HCT116 (cell line): Measurements from ENCODE around the gene TRPM7. TPM values are rescaled to one million over a fixed set of nuclear protein-coding genes. Genes with fewer than 3 reads are reported as not detected.

Experiments used
- ATAC-seq: fragments of 200-7000 bp; cut with Tn5 transposase; 2 replicates; pipeline ENCODE4 v1.9.1; 2020; ENCODE audit warnings: mild to moderate bottlenecking, moderate library complexity
- BruUV-seq: library from RNA; stranded (reverse); fragments of 400-500 nt; replicated peaks from 2 replicates; lab custom pipeline; 2021; lab: Mats Ljungman, UMichigan
- CTCF ChIA-PET: fragments of 300-600 bp; sonication (Branson Sonifier 250); formaldehyde crosslinking; loops from one replicate; lab custom pipeline; 2021; ENCODE audit warnings: antibody characterized with exemption; lab: Charles Lee
- POLR2A ChIA-PET: fragments of 300-600, 350-600 bp; sonication (Branson Sonifier 250); formaldehyde crosslinking; loops from one replicate; lab custom pipeline; 2021; ENCODE audit warnings: antibody characterized with exemption; lab: Charles Lee
- RAD21 ChIA-PET, 2 experiments: fragments of 300-600 bp; sonication (Branson Sonifier 250); formaldehyde crosslinking; loops; one replicate each; lab custom pipeline; 2023; ENCODE audit warnings: low total read pairs in 2 of 2; ENCODE audit not compliant: uncharacterized antibody in 2 of 2, unreplicated experiment in 2 of 2, low non-redundant PET in 1 of 2; lab: Charles Lee
- DNase-seq: peaks from one replicate; pipeline ENCODE4 v3.0.0-alpha.2; 2010; ENCODE audit warnings: low read depth, low spot score
- H2AFZ ChIP-seq: fragments of 200-600 bp; shearing (Covaris generic), sonication (generic); 2 replicates; pipeline ENCODE4 v1.6.1; 2017; ENCODE audit warnings: low read depth, mixed run types, mixed read lengths, antibody characterized with exemption, low read length; ENCODE audit not compliant: poor library complexity, severe bottlenecking
- H3K27ac ChIP-seq: 2 replicates; pipeline ENCODE4 v1.5.1; 2012; ENCODE audit warnings: low read depth, low read length
- H3K27me3 ChIP-seq: fragments of 200-600 bp; sonication (generic); 2 replicates; pipeline ENCODE4 v1.6.1; 2016; ENCODE audit warnings: mixed run types, low read length, mixed read lengths; ENCODE audit not compliant: insufficient read depth
- H3K36me3 ChIP-seq, 2 experiments: fragments of 200-500 bp in 1 of 2; fragments of 200-600 bp in 1 of 2; sonication (Bioruptor generic) in 1 of 2; sonication (generic) in 1 of 2; 2 replicates each; pipeline versions ENCODE4 v1.5.1 to v1.6.1; 2014 to 2016; ENCODE audit warnings: low read length in 2 of 2, inconsistent platforms in 1 of 2, mixed read lengths in 1 of 2, mixed run types in 1 of 2; ENCODE audit not compliant: insufficient read depth in 2 of 2, control insufficient read depth in 1 of 2
- H3K4me1 ChIP-seq, 2 experiments: fragments of 200-600 bp in 1 of 2; sonication (generic) in 1 of 2; 2 replicates each; pipeline versions ENCODE4 v1.5.1 to v1.6.1; 2012 to 2017; ENCODE audit warnings: low read length in 2 of 2, inconsistent platforms in 1 of 2, mild to moderate bottlenecking in 1 of 2, mixed read lengths in 1 of 2, mixed run types in 1 of 2, moderate library complexity in 1 of 2; ENCODE audit not compliant: insufficient read depth in 2 of 2, control insufficient read depth in 1 of 2
- H3K4me2 ChIP-seq: fragments of 200-600 bp; sonication (generic); 2 replicates; pipeline ENCODE4 v1.6.1; 2017; ENCODE audit warnings: mixed run types, low read length, mixed read lengths
- H3K4me3 ChIP-seq, 2 experiments: fragments of 200-600 bp in 1 of 2; sonication (generic) in 1 of 2; replicated peaks in 1 of 2; 2 replicates each; pipeline ENCODE4 v1.5.1; 2011 to 2016; ENCODE audit warnings: low read length in 2 of 2, control low read depth in 1 of 2, low read depth in 1 of 2, mild to moderate bottlenecking in 1 of 2, mixed read lengths in 1 of 2, mixed run types in 1 of 2
- H3K79me2 ChIP-seq: fragments of 200-600 bp; sonication (generic); 2 replicates; pipeline ENCODE4 v1.6.1; 2017; ENCODE audit warnings: mild to moderate bottlenecking, mixed run types, low read length, moderate library complexity, mixed read lengths; ENCODE audit not compliant: insufficient read depth
- H3K9ac ChIP-seq: fragments of 200-600 bp; sonication (generic); 2 replicates; pipeline ENCODE4 v1.6.1; 2016; ENCODE audit warnings: low read length, mixed read lengths
- H3K9me2 ChIP-seq: fragments of 200-600 bp; sonication (generic), shearing (Covaris generic); 2 replicates; pipeline ENCODE4 v1.6.1; 2017; ENCODE audit warnings: mixed run types, mild to moderate bottlenecking, moderate library complexity; ENCODE audit not compliant: insufficient read depth
- H3K9me3 ChIP-seq, 2 experiments: fragments of 200-500 bp in 1 of 2; fragments of 200-600 bp in 1 of 2; sonication (Bioruptor generic) in 1 of 2; sonication (generic) in 1 of 2; 2 replicates each; pipeline ENCODE4 v1.6.1; 2014 to 2017; ENCODE audit warnings: low read length in 2 of 2, mixed read lengths in 2 of 2, inconsistent platforms in 1 of 2, low read depth in 1 of 2, mild to moderate bottlenecking in 1 of 2, mixed run types in 1 of 2, moderate library complexity in 1 of 2; ENCODE audit not compliant: control insufficient read depth in 1 of 2, insufficient read depth in 1 of 2
- H4K20me1 ChIP-seq: fragments of 200-600 bp; sonication (generic), shearing (Covaris generic); 2 replicates; pipeline ENCODE4 v1.6.1; 2017; ENCODE audit warnings: mixed run types, mild to moderate bottlenecking, moderate library complexity; ENCODE audit not compliant: insufficient read depth
- CBX3 ChIP-seq: IDR thresholded peaks from 2 replicates; pipeline ENCODE4 v1.6.1; 2012; ENCODE audit warnings: low read depth
- CEBPB ChIP-seq: IDR thresholded peaks from 2 replicates; pipeline ENCODE4 v1.6.1; 2012; ENCODE audit warnings: low read depth
- EGR1 ChIP-seq: IDR thresholded peaks from 2 replicates; pipeline ENCODE4 v1.6.1; 2012; ENCODE audit warnings: low read depth
- ELF1 ChIP-seq: IDR thresholded peaks from 2 replicates; pipeline ENCODE4 v1.6.1; 2012; ENCODE audit warnings: low read depth, borderline replicate concordance
- EZH2phosphoT487 ChIP-seq: fragments of 200-600 bp; IDR thresholded peaks from 2 replicates; pipeline ENCODE4 v1.6.1; 2018; ENCODE audit warnings: antibody characterized with exemption, borderline replicate concordance
- FOSL1 ChIP-seq: IDR thresholded peaks from 2 replicates; pipeline ENCODE4 v1.6.1; 2012; ENCODE audit warnings: low read depth
- POLR2A ChIP-seq: IDR thresholded peaks from 2 replicates; pipeline ENCODE4 v1.7.0; 2011; ENCODE audit warnings: borderline replicate concordance; ENCODE audit not compliant: insufficient read depth, insufficient read length; ENCODE audit errors: extremely low read depth
- POLR2AphosphoS5 ChIP-seq: IDR thresholded peaks from 2 replicates; pipeline ENCODE4 v1.6.1; 2011; ENCODE audit warnings: mild to moderate bottlenecking, low read depth, low read length, moderate library complexity
- RAD21 ChIP-seq: IDR thresholded peaks from 2 replicates; pipeline ENCODE4 v1.6.1; 2012; ENCODE audit warnings: low read depth, mild to moderate bottlenecking
- SIN3A ChIP-seq: IDR thresholded peaks from 2 replicates; pipeline ENCODE4 v1.6.1; 2012; ENCODE audit warnings: low read depth
- SP1 ChIP-seq: IDR thresholded peaks from 2 replicates; pipeline ENCODE4 v1.6.1; 2012; ENCODE audit warnings: low read depth
- TCF7L2 ChIP-seq: IDR thresholded peaks from 2 replicates; pipeline ENCODE4 v1.7.0; 2011; ENCODE audit warnings: borderline replicate concordance, inconsistent platforms; ENCODE audit not compliant: insufficient read depth, insufficient read length; ENCODE audit errors: extremely low read depth
- YY1 ChIP-seq: IDR thresholded peaks from 2 replicates; pipeline ENCODE4 v1.6.1; 2011; ENCODE audit warnings: low read length, low read depth, moderate library complexity, mild to moderate bottlenecking; ENCODE audit not compliant: insufficient replicate concordance; ENCODE audit errors: extremely low read depth
- ZFX ChIP-seq: fragments of 450-650 bp; IDR thresholded peaks from 2 replicates; pipeline ENCODE4 v1.6.1; 2017
- intact Hi-C: fragments of 100-400 bp; cut with micrococcal nuclease; formaldehyde crosslinking; loops from 2 replicates; pipeline ENCODE4 v1.10.0; 2022
- total RNA-seq: library from RNA; stranded (reverse); gene quantifications from one replicate; pipeline ENCODE4 v1.2.1, GENCODE V29; 2021; ENCODE audit not compliant: unreplicated experiment
- TF ChIP-seq, protein P1 (sequence below): IDR thresholded peaks from 2 replicates; pipeline ENCODE4 v1.6.1; 2012
- TF ChIP-seq, protein P2 (sequence below): IDR thresholded peaks from 2 replicates; pipeline ENCODE4 v1.6.1; 2012
- TF ChIP-seq, protein P3 (sequence below), 3 experiments: fragments of 200-600 bp in 1 of 3; sonication (generic) in 1 of 3; IDR thresholded peaks in 2 of 3; conservative IDR thresholded peaks in 1 of 3; 2 replicates each; pipeline ENCODE4 v1.5.1; 2012 to 2017; ENCODE audit warnings: low read depth in 2 of 3, low read length in 2 of 3, antibody characterized with exemption in 1 of 3, borderline replicate concordance in 1 of 3, control low read depth in 1 of 3, mild to moderate bottlenecking in 1 of 3, mixed read lengths in 1 of 3, mixed run types in 1 of 3, moderate library complexity in 1 of 3; ENCODE audit not compliant: insufficient read depth in 1 of 3
- TF ChIP-seq, protein P4 (sequence below): IDR thresholded peaks from 2 replicates; pipeline ENCODE4 v1.6.1; 2012; ENCODE audit warnings: low read depth
- TF ChIP-seq, protein P5 (sequence below): IDR thresholded peaks from 2 replicates; pipeline ENCODE4 v1.6.1; 2011; ENCODE audit warnings: mild to moderate bottlenecking, low read length, moderate library complexity; ENCODE audit not compliant: insufficient replicate concordance; ENCODE audit errors: extremely low read depth

Gene TRPM7
- total RNA-seq, 1 experiment from 2014 or later, result 26.3 TPM

DNA sequence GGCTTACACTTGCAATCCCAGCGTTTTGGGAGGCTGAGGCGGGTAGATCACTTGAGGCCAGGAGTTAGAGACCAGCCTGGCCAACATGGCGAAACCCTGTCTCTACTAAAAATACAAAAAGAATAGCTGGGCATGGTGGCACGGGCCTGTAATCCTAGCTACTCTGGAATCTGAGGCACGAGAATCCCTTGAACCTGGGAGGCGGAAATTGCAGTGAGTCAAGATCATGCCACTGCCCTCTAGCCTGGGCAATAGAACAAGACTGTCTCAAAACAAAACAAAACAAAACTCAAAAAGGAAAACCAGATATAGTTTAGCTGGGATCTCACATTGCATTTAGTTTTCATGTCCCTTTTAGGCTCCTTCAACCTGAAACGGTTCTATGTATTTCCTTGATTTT, 137.3 kb downstream of the TRPM7 start:
- intact Hi-C loops, result no loop called here
- H3K36me3 ChIP-seq, result no peaks in the 10 kb centered on the region
- ATAC-seq (no peak), DNase-seq (no peak)
- no peak overlapping the region for H3K4me3 ChIP-seq
- H3K27me3 ChIP-seq, result no peaks in the 10 kb centered on the region
- TF ChIP-seq POLR2A (no peak), SP1 (no peak), EZH2phosphoT487 (no peak), SIN3A (no peak), ELF1 (no peak), FOSL1 (no peak), ZFX (no peak), CBX3 (no peak), TCF7L2 (no peak), YY1 (no peak), RAD21 (no peak), POLR2AphosphoS5 (no peak), CEBPB (no peak), EGR1 (no peak)
- TF ChIP-seq, protein P1, sequence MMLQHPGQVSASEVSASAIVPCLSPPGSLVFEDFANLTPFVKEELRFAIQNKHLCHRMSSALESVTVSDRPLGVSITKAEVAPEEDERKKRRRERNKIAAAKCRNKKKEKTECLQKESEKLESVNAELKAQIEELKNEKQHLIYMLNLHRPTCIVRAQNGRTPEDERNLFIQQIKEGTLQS, result no peak
- TF ChIP-seq, protein P2, sequence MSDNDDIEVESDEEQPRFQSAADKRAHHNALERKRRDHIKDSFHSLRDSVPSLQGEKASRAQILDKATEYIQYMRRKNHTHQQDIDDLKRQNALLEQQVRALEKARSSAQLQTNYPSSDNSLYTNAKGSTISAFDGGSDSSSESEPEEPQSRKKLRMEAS, result no peak
- TF ChIP-seq, protein P3, sequence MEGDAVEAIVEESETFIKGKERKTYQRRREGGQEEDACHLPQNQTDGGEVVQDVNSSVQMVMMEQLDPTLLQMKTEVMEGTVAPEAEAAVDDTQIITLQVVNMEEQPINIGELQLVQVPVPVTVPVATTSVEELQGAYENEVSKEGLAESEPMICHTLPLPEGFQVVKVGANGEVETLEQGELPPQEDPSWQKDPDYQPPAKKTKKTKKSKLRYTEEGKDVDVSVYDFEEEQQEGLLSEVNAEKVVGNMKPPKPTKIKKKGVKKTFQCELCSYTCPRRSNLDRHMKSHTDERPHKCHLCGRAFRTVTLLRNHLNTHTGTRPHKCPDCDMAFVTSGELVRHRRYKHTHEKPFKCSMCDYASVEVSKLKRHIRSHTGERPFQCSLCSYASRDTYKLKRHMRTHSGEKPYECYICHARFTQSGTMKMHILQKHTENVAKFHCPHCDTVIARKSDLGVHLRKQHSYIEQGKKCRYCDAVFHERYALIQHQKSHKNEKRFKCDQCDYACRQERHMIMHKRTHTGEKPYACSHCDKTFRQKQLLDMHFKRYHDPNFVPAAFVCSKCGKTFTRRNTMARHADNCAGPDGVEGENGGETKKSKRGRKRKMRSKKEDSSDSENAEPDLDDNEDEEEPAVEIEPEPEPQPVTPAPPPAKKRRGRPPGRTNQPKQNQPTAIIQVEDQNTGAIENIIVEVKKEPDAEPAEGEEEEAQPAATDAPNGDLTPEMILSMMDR (IDR thresholded peaks at IDR 0.05 in 2 of 3, conservative IDR thresholded peaks at IDR 0.05 in 1 of 3; ENCODE audit: borderline replicate concordance in 1 of 3, insufficient read depth in 1 of 3, low read depth in 2 of 3, low read length in 2 of 3), result no peak
- TF ChIP-seq, protein P4, sequence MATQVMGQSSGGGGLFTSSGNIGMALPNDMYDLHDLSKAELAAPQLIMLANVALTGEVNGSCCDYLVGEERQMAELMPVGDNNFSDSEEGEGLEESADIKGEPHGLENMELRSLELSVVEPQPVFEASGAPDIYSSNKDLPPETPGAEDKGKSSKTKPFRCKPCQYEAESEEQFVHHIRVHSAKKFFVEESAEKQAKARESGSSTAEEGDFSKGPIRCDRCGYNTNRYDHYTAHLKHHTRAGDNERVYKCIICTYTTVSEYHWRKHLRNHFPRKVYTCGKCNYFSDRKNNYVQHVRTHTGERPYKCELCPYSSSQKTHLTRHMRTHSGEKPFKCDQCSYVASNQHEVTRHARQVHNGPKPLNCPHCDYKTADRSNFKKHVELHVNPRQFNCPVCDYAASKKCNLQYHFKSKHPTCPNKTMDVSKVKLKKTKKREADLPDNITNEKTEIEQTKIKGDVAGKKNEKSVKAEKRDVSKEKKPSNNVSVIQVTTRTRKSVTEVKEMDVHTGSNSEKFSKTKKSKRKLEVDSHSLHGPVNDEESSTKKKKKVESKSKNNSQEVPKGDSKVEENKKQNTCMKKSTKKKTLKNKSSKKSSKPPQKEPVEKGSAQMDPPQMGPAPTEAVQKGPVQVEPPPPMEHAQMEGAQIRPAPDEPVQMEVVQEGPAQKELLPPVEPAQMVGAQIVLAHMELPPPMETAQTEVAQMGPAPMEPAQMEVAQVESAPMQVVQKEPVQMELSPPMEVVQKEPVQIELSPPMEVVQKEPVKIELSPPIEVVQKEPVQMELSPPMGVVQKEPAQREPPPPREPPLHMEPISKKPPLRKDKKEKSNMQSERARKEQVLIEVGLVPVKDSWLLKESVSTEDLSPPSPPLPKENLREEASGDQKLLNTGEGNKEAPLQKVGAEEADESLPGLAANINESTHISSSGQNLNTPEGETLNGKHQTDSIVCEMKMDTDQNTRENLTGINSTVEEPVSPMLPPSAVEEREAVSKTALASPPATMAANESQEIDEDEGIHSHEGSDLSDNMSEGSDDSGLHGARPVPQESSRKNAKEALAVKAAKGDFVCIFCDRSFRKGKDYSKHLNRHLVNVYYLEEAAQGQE, result no peak
- TF ChIP-seq, protein P5, sequence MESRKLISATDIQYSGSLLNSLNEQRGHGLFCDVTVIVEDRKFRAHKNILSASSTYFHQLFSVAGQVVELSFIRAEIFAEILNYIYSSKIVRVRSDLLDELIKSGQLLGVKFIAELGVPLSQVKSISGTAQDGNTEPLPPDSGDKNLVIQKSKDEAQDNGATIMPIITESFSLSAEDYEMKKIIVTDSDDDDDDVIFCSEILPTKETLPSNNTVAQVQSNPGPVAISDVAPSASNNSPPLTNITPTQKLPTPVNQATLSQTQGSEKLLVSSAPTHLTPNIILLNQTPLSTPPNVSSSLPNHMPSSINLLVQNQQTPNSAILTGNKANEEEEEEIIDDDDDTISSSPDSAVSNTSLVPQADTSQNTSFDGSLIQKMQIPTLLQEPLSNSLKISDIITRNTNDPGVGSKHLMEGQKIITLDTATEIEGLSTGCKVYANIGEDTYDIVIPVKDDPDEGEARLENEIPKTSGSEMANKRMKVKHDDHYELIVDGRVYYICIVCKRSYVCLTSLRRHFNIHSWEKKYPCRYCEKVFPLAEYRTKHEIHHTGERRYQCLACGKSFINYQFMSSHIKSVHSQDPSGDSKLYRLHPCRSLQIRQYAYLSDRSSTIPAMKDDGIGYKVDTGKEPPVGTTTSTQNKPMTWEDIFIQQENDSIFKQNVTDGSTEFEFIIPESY, result no peak
- TF ChIP-seq, all 23 proteins: peak for 0
- no peak overlapping the region for H3K27ac ChIP-seq
- H2AFZ ChIP-seq, result no peak overlapping the region
- H3K4me1 ChIP-seq, result no peaks in the 10 kb centered on the region
- no peak overlapping the region for H3K9ac ChIP-seq
- ChIA-PET POLR2A (no interaction called here), RAD21 (interaction anchor here in 1 of 2 experiments (0.9 kb wide), 1 partner anchor 25 kb away, joined by 5 read pairs; no protein-coding TSS in a partner anchor), CTCF (no interaction called here)
- BruUV-seq, result no TSS peak
- no peaks in the 10 kb centered on the region for H4K20me1 ChIP-seq
- no peaks in the 10 kb centered on the region for H3K9me2 ChIP-seq
- H3K9me3 ChIP-seq, result no peaks in the 10 kb centered on the region
- no peak overlapping the region for H3K4me2 ChIP-seq
- H3K79me2 ChIP-seq, result no peaks in the 10 kb centered on the region
